Osteocyte (in vitro differentiated cells): ENCODE results near the gene MTUS2. TPM values are rescaled to one million over a fixed set of nuclear protein-coding genes. Genes with fewer than 3 reads are reported as not detected.

Experiments
- DNase-seq: peaks from one replicate; pipeline ENCODE4 v3.0.0; 2021; ENCODE audit warnings: mixed read lengths; ENCODE audit not compliant: unreplicated experiment; ENCODE audit errors: extremely low spot score
- H3K27ac Mint-ChIP-seq: one replicate; pipeline ENCODE4 v1.8.0; 2021; ENCODE audit warnings: mild to moderate bottlenecking, mixed read lengths; ENCODE audit not compliant: unreplicated experiment
- H3K27me3 Mint-ChIP-seq: one replicate; pipeline ENCODE4 v1.8.0; 2021; ENCODE audit warnings: mixed read lengths; ENCODE audit not compliant: unreplicated experiment
- H3K36me3 Mint-ChIP-seq: one replicate; pipeline ENCODE4 v1.8.0; 2021; ENCODE audit warnings: mixed read lengths; ENCODE audit not compliant: unreplicated experiment
- H3K4me1 Mint-ChIP-seq: one replicate; pipeline ENCODE4 v1.8.0; 2021; ENCODE audit warnings: mixed read lengths; ENCODE audit not compliant: unreplicated experiment
- H3K4me3 Mint-ChIP-seq: one replicate; pipeline ENCODE4 v1.8.0; 2021; ENCODE audit warnings: mild to moderate bottlenecking, moderate library complexity, mixed read lengths; ENCODE audit not compliant: unreplicated experiment
- H3K9me3 Mint-ChIP-seq: one replicate; pipeline ENCODE4 v1.8.0; 2021; ENCODE audit warnings: mixed read lengths; ENCODE audit not compliant: unreplicated experiment
- total RNA-seq: library from RNA; stranded (reverse); gene quantifications from 2 replicates; pipeline ENCODE4 v1.2.1, GENCODE V29; 2021
- TF ChIP-seq, protein P1 (sequence below): fragments of 200-600 bp; sonication (generic); IDR thresholded peaks from 2 replicates; pipeline ENCODE4 v1.5.0; 2021; ENCODE audit warnings: antibody characterized with exemption, mild to moderate bottlenecking, moderate library complexity

Gene MTUS2
- total RNA-seq, 1 donor from 2014 or later = 0.05 TPM

DNA sequence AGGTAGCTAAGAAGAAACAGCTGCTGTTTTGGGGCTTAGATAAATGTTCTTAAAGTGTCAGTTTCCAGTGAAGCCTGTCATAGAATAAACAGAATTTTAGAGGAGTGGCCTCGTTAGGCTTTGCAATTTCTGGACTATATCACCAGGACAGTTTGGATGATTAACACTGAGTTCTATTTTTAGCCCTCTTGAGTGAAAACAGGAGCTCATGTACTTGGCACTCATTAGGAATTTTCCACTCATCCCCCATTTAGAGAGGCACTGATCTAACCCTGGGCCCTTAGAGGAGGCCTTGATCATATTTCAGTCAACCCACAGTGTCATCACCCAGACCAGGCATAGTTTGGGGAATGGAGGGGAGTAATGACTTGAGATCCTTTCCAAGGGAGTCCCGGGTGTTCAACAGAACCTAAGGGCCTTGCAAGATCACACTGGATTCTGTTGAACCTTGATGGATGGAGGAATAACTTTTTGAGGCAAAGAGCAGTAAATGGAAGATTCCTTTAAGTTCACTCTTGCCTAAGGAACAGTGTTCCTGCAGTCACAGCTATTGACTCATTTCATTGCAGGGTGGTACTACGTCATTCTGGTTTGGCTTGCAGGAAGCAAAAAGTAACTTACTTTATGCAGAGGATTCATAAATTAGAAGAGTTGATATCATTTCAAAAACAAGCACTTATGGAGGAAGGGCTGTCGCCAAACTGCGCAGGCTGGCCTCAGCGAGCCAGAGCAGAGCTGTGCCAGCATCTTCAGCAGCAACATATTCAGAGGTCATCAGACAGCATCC lies 615.2 kb downstream of the MTUS2 start:
- peaks cover 23% of the 10 kb centered on the region for H3K27me3 Mint-ChIP-seq
- DNase-seq = no peak
- peaks cover 15% of the 10 kb centered on the region for H3K4me1 Mint-ChIP-seq
- H3K4me3 Mint-ChIP-seq = no peak overlapping the region
- no peaks in the 10 kb centered on the region for H3K36me3 Mint-ChIP-seq
- H3K9me3 Mint-ChIP-seq = no peaks in the 10 kb centered on the region
- H3K27ac Mint-ChIP-seq = no peak overlapping the region
- TF ChIP-seq, protein P1, sequence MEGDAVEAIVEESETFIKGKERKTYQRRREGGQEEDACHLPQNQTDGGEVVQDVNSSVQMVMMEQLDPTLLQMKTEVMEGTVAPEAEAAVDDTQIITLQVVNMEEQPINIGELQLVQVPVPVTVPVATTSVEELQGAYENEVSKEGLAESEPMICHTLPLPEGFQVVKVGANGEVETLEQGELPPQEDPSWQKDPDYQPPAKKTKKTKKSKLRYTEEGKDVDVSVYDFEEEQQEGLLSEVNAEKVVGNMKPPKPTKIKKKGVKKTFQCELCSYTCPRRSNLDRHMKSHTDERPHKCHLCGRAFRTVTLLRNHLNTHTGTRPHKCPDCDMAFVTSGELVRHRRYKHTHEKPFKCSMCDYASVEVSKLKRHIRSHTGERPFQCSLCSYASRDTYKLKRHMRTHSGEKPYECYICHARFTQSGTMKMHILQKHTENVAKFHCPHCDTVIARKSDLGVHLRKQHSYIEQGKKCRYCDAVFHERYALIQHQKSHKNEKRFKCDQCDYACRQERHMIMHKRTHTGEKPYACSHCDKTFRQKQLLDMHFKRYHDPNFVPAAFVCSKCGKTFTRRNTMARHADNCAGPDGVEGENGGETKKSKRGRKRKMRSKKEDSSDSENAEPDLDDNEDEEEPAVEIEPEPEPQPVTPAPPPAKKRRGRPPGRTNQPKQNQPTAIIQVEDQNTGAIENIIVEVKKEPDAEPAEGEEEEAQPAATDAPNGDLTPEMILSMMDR = no peak

DNA sequence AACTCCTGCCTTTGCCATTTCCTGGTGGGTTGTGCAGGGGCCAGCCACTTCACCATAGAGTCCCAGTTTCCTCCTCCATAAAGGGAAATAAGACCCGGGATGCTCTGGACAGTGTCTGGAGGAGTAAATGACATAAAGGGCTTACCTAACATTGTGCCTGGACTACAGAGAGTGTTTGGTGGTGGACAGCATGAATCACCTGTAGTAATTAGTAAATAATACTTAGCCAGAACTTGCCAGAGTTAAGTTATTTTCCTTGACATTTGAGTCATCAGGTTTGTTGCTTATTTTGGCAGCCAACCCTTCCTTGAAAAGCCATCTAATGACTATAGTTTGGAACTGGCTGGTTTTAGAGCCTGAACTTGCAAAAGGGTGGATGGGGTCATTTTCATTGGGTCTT lies 616.2 kb downstream of the MTUS2 start:
- Mint-ChIP-seq H3K36me3 (no peaks in the 10 kb centered on the region), H3K4me1 (peaks cover 15% of the 10 kb centered on the region), H3K4me3 (no peak overlapping the region), H3K9me3 (no peaks in the 10 kb centered on the region), H3K27ac (no peak overlapping the region), H3K27me3 (peaks cover 20% of the 10 kb centered on the region)
- TF ChIP-seq, protein P1 = no peak
- no peak for DNase-seq

DNA sequence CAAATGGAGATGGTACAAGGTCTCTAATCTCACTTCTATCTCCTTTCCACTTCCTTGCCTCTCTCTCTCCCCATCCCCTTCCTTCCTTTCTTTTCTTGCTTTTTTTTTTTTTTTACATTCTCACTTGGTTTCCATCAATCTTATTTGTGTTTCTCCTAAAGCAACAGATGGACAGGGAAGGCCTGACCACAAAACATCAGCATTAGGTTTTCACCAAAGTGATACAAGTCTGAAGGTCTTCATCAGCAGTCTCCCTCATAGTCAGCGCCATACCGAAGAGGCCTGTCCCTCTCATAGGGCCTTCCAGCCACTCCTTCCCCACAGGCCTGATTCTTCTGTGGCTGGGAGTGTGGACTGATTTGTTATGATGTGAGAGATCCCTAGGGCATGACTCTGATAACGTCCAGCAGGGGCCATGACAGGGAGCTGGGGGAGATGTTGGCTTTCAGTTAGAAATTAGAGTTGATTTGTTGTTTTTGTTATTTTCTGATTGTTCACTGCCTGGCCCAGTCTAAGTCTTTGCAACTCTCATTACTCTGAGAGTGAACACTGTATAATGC lies 616.7 kb downstream of the MTUS2 start:
- Mint-ChIP-seq H3K4me1 (peaks cover 15% of the 10 kb centered on the region), H3K4me3 (no peak overlapping the region), H3K9me3 (no peaks in the 10 kb centered on the region), H3K27me3 (peaks cover 17% of the 10 kb centered on the region), H3K36me3 (no peaks in the 10 kb centered on the region), H3K27ac (no peak overlapping the region)
- no peak for DNase-seq
- TF ChIP-seq, protein P1 = no peak

DNA sequence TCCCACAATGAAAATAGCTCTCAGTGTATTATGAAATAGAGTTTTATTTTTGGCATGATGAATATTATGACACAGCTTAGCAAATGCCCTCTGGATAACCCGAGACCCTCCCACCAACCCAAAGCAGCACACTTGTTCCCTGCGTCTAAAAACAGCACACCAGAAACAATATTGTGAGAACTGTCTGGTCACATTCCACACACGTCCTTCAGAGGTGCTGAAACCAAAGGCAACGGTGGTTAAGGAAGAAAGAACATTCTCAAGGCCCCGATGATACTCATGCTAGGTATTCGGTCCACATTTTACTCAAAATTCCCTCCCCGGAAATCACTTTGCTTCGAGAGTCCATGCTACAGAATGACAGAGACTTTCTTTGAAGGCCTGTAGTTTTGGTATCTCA lies 618.6 kb downstream of the MTUS2 start:
- TF ChIP-seq, protein P1 = no peak
- no peak overlapping the region for H3K27ac Mint-ChIP-seq
- no peaks in the 10 kb centered on the region for H3K36me3 Mint-ChIP-seq
- no peak for DNase-seq
- no peak overlapping the region for H3K4me3 Mint-ChIP-seq
- H3K4me1 Mint-ChIP-seq = peaks cover 15% of the 10 kb centered on the region
- H3K9me3 Mint-ChIP-seq = no peaks in the 10 kb centered on the region
- peaks cover 18% of the 10 kb centered on the region for H3K27me3 Mint-ChIP-seq

DNA sequence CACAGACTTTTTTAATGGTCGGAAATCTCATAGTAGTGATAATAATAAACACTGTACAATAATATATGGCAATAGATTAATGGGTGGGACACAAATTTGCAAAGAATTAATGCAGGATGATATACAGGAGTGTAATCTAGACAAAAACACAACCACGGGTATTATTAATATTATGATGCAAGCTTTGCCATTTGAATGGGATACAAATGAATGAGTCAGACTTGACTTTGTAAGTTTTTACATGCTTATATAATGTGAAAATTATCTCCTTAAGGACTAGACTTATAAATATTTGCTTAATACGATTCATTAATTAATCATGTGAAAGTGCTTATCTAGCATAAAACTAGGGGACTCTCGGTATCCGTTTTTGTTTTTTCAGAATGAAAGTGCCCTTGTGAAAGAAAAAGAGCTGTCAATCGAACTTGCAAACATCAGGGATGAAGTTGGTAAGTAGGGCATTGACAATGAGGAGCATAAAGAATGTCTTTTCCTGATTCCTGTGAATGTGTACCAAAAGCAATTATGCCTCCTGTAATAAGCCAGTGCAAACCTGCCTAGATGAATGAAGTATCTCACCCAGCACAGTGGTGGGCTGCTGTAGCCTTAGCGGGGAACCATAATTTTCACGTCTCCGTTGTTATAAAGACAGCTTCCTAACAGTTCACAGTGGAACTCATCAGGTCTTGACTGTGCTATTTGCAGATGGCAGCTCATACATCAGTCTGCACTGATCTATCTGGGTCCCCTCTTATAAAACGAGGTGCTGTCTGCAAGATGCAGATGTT lies 619.7 kb downstream of the MTUS2 start:
- Mint-ChIP-seq H3K4me3 (no peak overlapping the region), H3K27ac (no peak overlapping the region), H3K36me3 (no peaks in the 10 kb centered on the region), H3K4me1 (peaks cover 13% of the 10 kb centered on the region), H3K9me3 (no peaks in the 10 kb centered on the region), H3K27me3 (peaks cover 22% of the 10 kb centered on the region)
- TF ChIP-seq, protein P1 = no peak
- DNase-seq = no peak
